ENCODE results near the gene CYP46A1. TPM values are rescaled to one million over a fixed set of nuclear protein-coding genes. Genes with fewer than 3 reads are reported as not detected.
A peak's percentile ranks its signal among the peaks of the same experiment; 100 is the strongest.

Gene CYP46A1
- total and polyA plus RNA-seq, 4 donors = 0.14 to 0.92 (median 0.48) TPM

- Histone ChIP-seq H3K9me3 (ENCODE audit: control insufficient read depth in 4 of 4, low read length in 3 of 4) (no peaks in the 10 kb centered on the region), H3K27me3 (ENCODE audit: control insufficient read depth in 4 of 4, insufficient read depth in 4 of 4, low read length in 3 of 4) (no peaks in the 10 kb centered on the region), H3K9ac (ENCODE audit: low read depth in 1 of 2, low read length in 2 of 2) (no peak overlapping the region), H3K4me3 (ENCODE audit: low read depth in 1 of 3, low read length in 3 of 3) (no peak overlapping the region), H3K4me1 (ENCODE audit: control insufficient read depth in 4 of 4, insufficient read depth in 4 of 4, low read length in 3 of 4) (no peaks in the 10 kb centered on the region), H3K36me3 (ENCODE audit: control insufficient read depth in 4 of 4, insufficient read depth in 3 of 4, low read depth in 1 of 4, low read length in 3 of 4) (no peaks in the 10 kb centered on the region), H3K27ac (ENCODE audit: low read depth in 1 of 2, low read length in 2 of 2) (no peak overlapping the region)
- TF ChIP-seq YY1 (IDR thresholded peaks at IDR 0.05) = no peak
- peak; percentile 11 to 37 for TF ChIP-seq RAD21 (IDR thresholded peaks at IDR 0.05)
- no peak for TF ChIP-seq FOXA2 (IDR thresholded peaks at IDR 0.05)
- TF ChIP-seq CTCF (IDR thresholded peaks at IDR 0.05; ENCODE audit: low read depth, low read length, missing input control) = peak; percentile 4
- WGBS = 51% methylated on average over 11 of the region's 11 CpGs
- no peak for DNase-seq (ENCODE audit: low spot score)
Observed at GRCh38 chr14:99744199-99744872, 60.2 kb downstream of the CYP46A1 start.

- Histone ChIP-seq H3K9me3 (ENCODE audit: control insufficient read depth in 4 of 4, low read length in 3 of 4) (no peaks in the 10 kb centered on the region), H3K36me3 (ENCODE audit: control insufficient read depth in 4 of 4, insufficient read depth in 3 of 4, low read depth in 1 of 4, low read length in 3 of 4) (no peaks in the 10 kb centered on the region), H3K27ac (ENCODE audit: low read depth in 1 of 2, low read length in 2 of 2) (no peak overlapping the region), H3K4me3 (ENCODE audit: low read depth in 1 of 3, low read length in 3 of 3) (no peak overlapping the region), H3K4me1 (ENCODE audit: control insufficient read depth in 4 of 4, insufficient read depth in 4 of 4, low read length in 3 of 4) (peaks cover 0 to under 1% (median 0%) of the 10 kb centered on the region in 4 donors), H3K9ac (ENCODE audit: low read depth in 1 of 2, low read length in 2 of 2) (no peak overlapping the region), H3K27me3 (ENCODE audit: control insufficient read depth in 4 of 4, insufficient read depth in 4 of 4, low read length in 3 of 4) (no peaks in the 10 kb centered on the region)
- no peak for TF ChIP-seq ATF3 (IDR thresholded peaks at IDR 0.05)
- no peak for TF ChIP-seq ZBTB33 (IDR thresholded peaks at IDR 0.05)
- TF ChIP-seq JUND (IDR thresholded peaks at IDR 0.05) = no peak
- 83% methylated on average over 7 of the region's 7 CpGs for WGBS
- DNase-seq (ENCODE audit: low spot score) = no peak
Observed at GRCh38 chr14:99744873-99745224, 60.8 kb downstream of the CYP46A1 start.

- H3K27me3 ChIP-seq (ENCODE audit: control insufficient read depth in 4 of 4, insufficient read depth in 4 of 4, low read length in 3 of 4) = peaks cover 0 to 1% (median 0%) of the 10 kb centered on the region in 4 donors
- peak overlapping the region; percentile 6 to 44 for H3K27ac ChIP-seq (ENCODE audit: low read depth in 1 of 2, low read length in 2 of 2)
- no peaks in the 10 kb centered on the region for H3K36me3 ChIP-seq (ENCODE audit: control insufficient read depth in 4 of 4, insufficient read depth in 3 of 4, low read depth in 1 of 4, low read length in 3 of 4)
- 67% methylated on average over 10 of the region's 10 CpGs for WGBS
- no peak overlapping the region for H3K9ac ChIP-seq (ENCODE audit: low read depth in 1 of 2, low read length in 2 of 2)
- no peak overlapping the region for H3K4me3 ChIP-seq (ENCODE audit: low read depth in 1 of 3, low read length in 3 of 3)
- no peaks in the 10 kb centered on the region for H3K9me3 ChIP-seq (ENCODE audit: control insufficient read depth in 4 of 4, low read length in 3 of 4)
- DNase-seq (ENCODE audit: low spot score) = no peak
- H3K4me1 ChIP-seq (ENCODE audit: control insufficient read depth in 4 of 4, insufficient read depth in 4 of 4, low read length in 3 of 4) = peaks cover 0 to 5% (median 0%) of the 10 kb centered on the region in 4 donors
- no peak for TF ChIP-seq JUND (IDR thresholded peaks at IDR 0.05)
- peak; percentile 74 for TF ChIP-seq NR2F2 (IDR thresholded peaks at IDR 0.05)
Observed at GRCh38 chr14:99745307-99745951, 61.3 kb downstream of the CYP46A1 start.

Measured in liver (tissue), 9 donors.